ENCODE data around the gene KIFAP3.
"Not testable (repeated sequence)": the region's sequence is repeated elsewhere in the genome, so short reads cannot be mapped to it uniquely, and the experiment has no call there.

Gene KIFAP3

GRCh38 chr1:169924829-169925228, 149.7 kb downstream of the KIFAP3 start:
- DNase-seq (ENCODE audit: low spot score) (no peak), FAIRE-seq (no peak)

- DNase-seq (ENCODE audit: low spot score) (no peak), FAIRE-seq (no peak)
These were observed 150.4 kb downstream of the KIFAP3 start for GRCh38 chr1:169924063-169924462.

GRCh38 chr1:169921080-169921479, 153.4 kb downstream of the KIFAP3 start:
- FAIRE-seq = no peak

GRCh38 chr1:169918927-169919326, 155.6 kb downstream of the KIFAP3 start:
- FAIRE-seq (no peak), DNase-seq (ENCODE audit: low spot score) (no peak)

More at GRCh38 chr1:169921080-169921479, 153.4 kb downstream of the KIFAP3 start:
- DNase-seq (ENCODE audit: low spot score) = no peak

- not testable (repeated sequence) for DNase-seq (ENCODE audit: low spot score); FAIRE-seq
These were observed 156.3 kb downstream of the KIFAP3 start for GRCh38 chr1:169918220-169918619.

GRCh38 chr1:169915150-169915549, 159.3 kb downstream of the KIFAP3 start:
- DNase-seq (ENCODE audit: low spot score) (no peak), FAIRE-seq (no peak)

GRCh38 chr1:169914531-169914930, 160.0 kb downstream of the KIFAP3 start:
- no peak for DNase-seq (ENCODE audit: low spot score)
- FAIRE-seq = no peak

GRCh38 chr1:169909499-169909898, 165.0 kb downstream of the KIFAP3 start:
- FAIRE-seq (no peak), DNase-seq (ENCODE audit: low spot score) (no peak)

GRCh38 chr1:169906938-169907337, 167.6 kb downstream of the KIFAP3 start:
- DNase-seq (ENCODE audit: low spot score) (no peak), FAIRE-seq (no peak)

GRCh38 chr1:169904834-169905233, 169.7 kb downstream of the KIFAP3 start:
- DNase-seq (ENCODE audit: low spot score) (no peak), FAIRE-seq (no peak)

- no peak for FAIRE-seq
These were observed 171.7 kb downstream of the KIFAP3 start for GRCh38 chr1:169902751-169903150.

GRCh38 chr1:169901115-169901514, 173.4 kb downstream of the KIFAP3 start:
- no peak for FAIRE-seq

More at GRCh38 chr1:169902751-169903150, 171.7 kb downstream of the KIFAP3 start:
- DNase-seq (ENCODE audit: low spot score) = no peak

GRCh38 chr1:169900571-169900970, 173.9 kb downstream of the KIFAP3 start:
- no peak for DNase-seq (ENCODE audit: low spot score)

More at GRCh38 chr1:169901115-169901514, 173.4 kb downstream of the KIFAP3 start:
- DNase-seq (ENCODE audit: low spot score) = no peak

GRCh38 chr1:169899519-169900217, 174.8 kb downstream of the KIFAP3 start:
- FAIRE-seq (no peak), DNase-seq (ENCODE audit: low spot score) (no peak)

More at GRCh38 chr1:169900571-169900970, 173.9 kb downstream of the KIFAP3 start:
- no peak for FAIRE-seq

- FAIRE-seq = no peak
- no peak for DNase-seq (ENCODE audit: low spot score)
These were observed 178.5 kb downstream of the KIFAP3 start for GRCh38 chr1:169896013-169896412.

- no peak for FAIRE-seq
- no peak for DNase-seq (ENCODE audit: low spot score)
These were observed 179.9 kb downstream of the KIFAP3 start for GRCh38 chr1:169894424-169895145.

- no peak for FAIRE-seq
- peak; percentile 96 for DNase-seq (ENCODE audit: low spot score)
These were observed 180.7 kb downstream of the KIFAP3 start, which contains the start of gene SCYL3 for GRCh38 chr1:169893645-169894423. TSS of gene SCYL3 (minus strand) at chr1:169893896. CDS start at chr1:169888840, 5,056 bp downstream.

GRCh38 chr1:169892927-169893644, 181.4 kb downstream of the KIFAP3 start:
- DNase-seq (ENCODE audit: low spot score) (peak; percentile 42), FAIRE-seq (no peak)

GRCh38 chr1:169892176-169892926, 182.1 kb downstream of the KIFAP3 start:
- DNase-seq (ENCODE audit: low spot score) (no peak), FAIRE-seq (no peak)

- DNase-seq (ENCODE audit: low spot score) = no peak
- FAIRE-seq = no peak
These were observed 183.0 kb downstream of the KIFAP3 start for GRCh38 chr1:169891539-169891885.
